ENCODE results near the gene TARS2. TPM values are rescaled to one million over a fixed set of nuclear protein-coding genes. Genes with fewer than 3 reads are reported as not detected.

The TARS2 gene
- total and polyA plus RNA-seq, 2 of the 4 experiments (the other 2 are of a cell fraction): 10.9 to 21.8 TPM

- Histone ChIP-seq H3K79me1 (ENCODE audit: low read depth in 1 of 2, low read length in 2 of 2) (0 out of 4 replicates have a peak, but pooled peaks cover 0 to 8% of the 10 kb centered on the region in 2 experiments), H3K14ac (replicated peaks; ENCODE audit: low read depth, low read length) (peak overlapping the region; percentile 33; the same call in 1 of the 2 replicates), H3K36me3 (ENCODE audit: control insufficient read depth, insufficient read depth, low read length) (no peaks in the 10 kb centered on the region), H3K9me1 (ENCODE audit: insufficient read depth, low read length) (peaks cover 4% of the 10 kb centered on the region), H3K27me3 (ENCODE audit: control insufficient read depth, insufficient read depth, low read length) (no peaks in the 10 kb centered on the region), H3K4ac (ENCODE audit: low read depth, low read length) (no peak overlapping the region), H3K18ac (ENCODE audit: low read depth, low read length) (no peak overlapping the region), H2AK5ac (ENCODE audit: low read depth, low read length) (peak overlapping the region; percentile 48; the same call in 1 of the 2 replicates), H4K8ac (ENCODE audit: low read depth in 2 of 2, low read length in 2 of 2) (peak overlapping the region in 1 of 2 experiments; percentile 55; a peak in 1 of 4 replicates), H2AFZ (replicated peaks; ENCODE audit: low read length, poor library complexity) (peak overlapping the region; percentile 60), H3K4me1 (ENCODE audit: control insufficient read depth, insufficient read depth, low read length) (peaks cover 3% of the 10 kb centered on the region; the same call in 1 of the 2 replicates), H3K4me2 (ENCODE audit: low read depth, low read length) (no peak overlapping the region), H2BK20ac (ENCODE audit: low read depth, low read length) (no peak overlapping the region), H2BK15ac (ENCODE audit: low read depth, low read length) (no peak overlapping the region), H3K9me3 (ENCODE audit: control insufficient read depth, insufficient read depth, low read length) (no peaks in the 10 kb centered on the region), H4K5ac (ENCODE audit: low read depth, low read length) (no peak overlapping the region), H4K20me1 (ENCODE audit: insufficient read depth, low read length) (no peaks in the 10 kb centered on the region), H3K4me3 (ENCODE audit: insufficient read depth, low read depth, low read length) (no peak overlapping the region), H3K56ac (ENCODE audit: extremely low read depth, insufficient read depth, low read length) (no peak overlapping the region), H2BK120ac (ENCODE audit: low read depth, low read length) (no peak overlapping the region), H3K23ac (ENCODE audit: low read depth, low read length) (no peak overlapping the region), H3K27ac (ENCODE audit: insufficient read depth, low read length) (no peak overlapping the region), H4K91ac (ENCODE audit: insufficient read depth, low read depth, low read length) (no peak overlapping the region; the same call in 1 of the 2 replicates), H2BK5ac (ENCODE audit: low read depth, low read length, poor library complexity, severe bottlenecking) (no peak overlapping the region), H2AK9ac (replicated peaks; ENCODE audit: low read depth, low read length, poor library complexity) (peak overlapping the region; percentile 85), H3K9ac (ENCODE audit: low read depth, low read length) (no peak overlapping the region)
- in situ Hi-C loops (cut with MboI; ENCODE audit: low sequenced_read_pairs): no loop called here
- intact Hi-C loops (cut with micrococcal nuclease): no loop called here
- dilution Hi-C loops (cut with HindIII; ENCODE audit: low sequenced_read_pairs, unreplicated experiment): no loop called here
- DNase-seq: no peak
- ChIA-PET POLR2A (ENCODE audit: unreplicated experiment) (no interaction called here), CTCF (interaction anchor here (0.6 to 0.7 kb wide), 2 partner anchors 11 to 16 kb away, joined by 4 to 5 read pairs; no protein-coding TSS in a partner anchor)
- 0 out of 2 replicates have a peak, but pooled peaks have one; percentile 1 for TF ChIP-seq CEBPB (IDR thresholded peaks at IDR 0.05; ENCODE audit: low read depth, low read length)
- no peak for TF ChIP-seq MXI1 (IDR thresholded peaks at IDR 0.05; ENCODE audit: borderline replicate concordance, low read depth, low read length)
- TF ChIP-seq MAZ (IDR thresholded peaks at IDR 0.05; ENCODE audit: borderline replicate concordance, low read depth, low read length): no peak
- ATAC-seq (ENCODE audit: low read depth): no peak
- 51% methylated on average over 3 of the region's 13 CpGs; no CpG with 5 or more reads in 1 of the 2 experiments for WGBS, 2 experiments (ENCODE audit: extremely low coverage in 2 of 2, insufficient read length in 1 of 2)
- BruUV-seq (replicated peaks): no TSS peak
Observed at GRCh38 chr1:150543500-150544143, 56.4 kb downstream of the TARS2 start.

Measured in IMR-90 (cell line).